ENCODE results near the gene RNASEH2B. TPM values are rescaled to one million over a fixed set of nuclear protein-coding genes. Genes with fewer than 3 reads are reported as not detected.

RNASEH2B gene
- total RNA-seq, 1 experiment from 2014 or later, result 28.1 TPM

- no peak for TF ChIP-seq CTCF (IDR thresholded peaks at IDR 0.05; ENCODE audit: unreplicated experiment)
- intact Hi-C loops (cut with micrococcal nuclease; ENCODE audit: unreplicated experiment), result loop anchor here (10.0 kb wide), 1 partner anchor 941 kb away; no protein-coding TSS in a partner anchor
- H3K4me1 Mint-ChIP-seq (ENCODE audit: low read depth, unreplicated experiment), result peaks cover 31% of the 10 kb centered on the region
- CTCF ChIA-PET, result interaction anchor here (0.5 kb wide), 1 partner anchor 66 kb away, joined by 4 read pairs; no protein-coding TSS in a partner anchor
- no TSS peak for BruUV-seq (replicated peaks)
- no peak overlapping the region for H3K27ac Mint-ChIP-seq (ENCODE audit: unreplicated experiment)
- peaks cover 4% of the 10 kb centered on the region for H3K36me3 Mint-ChIP-seq (ENCODE audit: insufficient read depth, unreplicated experiment)
- no peaks in the 10 kb centered on the region for H3K27me3 Mint-ChIP-seq (ENCODE audit: unreplicated experiment)
- no peak overlapping the region for H3K4me3 Mint-ChIP-seq (ENCODE audit: low read depth, unreplicated experiment)
- no peak for DNase-seq
- H3K9me3 Mint-ChIP-seq (ENCODE audit: low read depth, unreplicated experiment), result no peaks in the 10 kb centered on the region
Observed at GRCh38 chr13:50915565-50915964, 6.0 kb downstream of the RNASEH2B start.

- Mint-ChIP-seq H3K27me3 (ENCODE audit: unreplicated experiment) (no peaks in the 10 kb centered on the region), H3K4me1 (ENCODE audit: low read depth, unreplicated experiment) (peaks cover 20% of the 10 kb centered on the region), H3K4me3 (ENCODE audit: low read depth, unreplicated experiment) (no peak overlapping the region), H3K27ac (ENCODE audit: unreplicated experiment) (no peak overlapping the region), H3K36me3 (ENCODE audit: insufficient read depth, unreplicated experiment) (no peaks in the 10 kb centered on the region), H3K9me3 (ENCODE audit: low read depth, unreplicated experiment) (no peaks in the 10 kb centered on the region)
- no peak for TF ChIP-seq CTCF (IDR thresholded peaks at IDR 0.05; ENCODE audit: unreplicated experiment)
- CTCF ChIA-PET, result no interaction called here
- no TSS peak for BruUV-seq (replicated peaks)
- no peak for DNase-seq
- intact Hi-C loops (cut with micrococcal nuclease; ENCODE audit: unreplicated experiment), result loop anchor here (10.0 kb wide), 1 partner anchor 942 kb away; no protein-coding TSS in a partner anchor
Observed at GRCh38 chr13:50916701-50917184, 7.2 kb downstream of the RNASEH2B start.

- CTCF ChIA-PET, result no interaction called here
- Mint-ChIP-seq H3K4me3 (ENCODE audit: low read depth, unreplicated experiment) (no peak overlapping the region), H3K27ac (ENCODE audit: unreplicated experiment) (no peak overlapping the region), H3K27me3 (ENCODE audit: unreplicated experiment) (no peaks in the 10 kb centered on the region), H3K36me3 (ENCODE audit: insufficient read depth, unreplicated experiment) (no peaks in the 10 kb centered on the region), H3K4me1 (ENCODE audit: low read depth, unreplicated experiment) (peaks cover 15% of the 10 kb centered on the region), H3K9me3 (ENCODE audit: low read depth, unreplicated experiment) (peaks cover 4% of the 10 kb centered on the region)
- BruUV-seq (replicated peaks), result no TSS peak
- intact Hi-C loops (cut with micrococcal nuclease; ENCODE audit: unreplicated experiment), result loop anchor here (10.0 kb wide), 1 partner anchor 943 kb away; no protein-coding TSS in a partner anchor
- no peak for DNase-seq
- no peak for TF ChIP-seq CTCF (IDR thresholded peaks at IDR 0.05; ENCODE audit: unreplicated experiment)
Observed at GRCh38 chr13:50917572-50917971, 8.0 kb downstream of the RNASEH2B start.

- intact Hi-C loops (cut with micrococcal nuclease; ENCODE audit: unreplicated experiment), result loop anchor here (10.0 kb wide), 1 partner anchor 944 kb away; no protein-coding TSS in a partner anchor
- no peak for TF ChIP-seq CTCF (IDR thresholded peaks at IDR 0.05; ENCODE audit: unreplicated experiment)
- Mint-ChIP-seq H3K27ac (ENCODE audit: unreplicated experiment) (no peak overlapping the region), H3K36me3 (ENCODE audit: insufficient read depth, unreplicated experiment) (no peaks in the 10 kb centered on the region), H3K9me3 (ENCODE audit: low read depth, unreplicated experiment) (peaks cover 7% of the 10 kb centered on the region), H3K4me3 (ENCODE audit: low read depth, unreplicated experiment) (no peak overlapping the region), H3K4me1 (ENCODE audit: low read depth, unreplicated experiment) (peaks cover 15% of the 10 kb centered on the region), H3K27me3 (ENCODE audit: unreplicated experiment) (no peaks in the 10 kb centered on the region)
- CTCF ChIA-PET, result no interaction called here
- DNase-seq, result no peak
- no TSS peak for BruUV-seq (replicated peaks)
Observed at GRCh38 chr13:50918567-50918966, 9.0 kb downstream of the RNASEH2B start.
